Measurements from ENCODE around the gene FMN2. TPM values are rescaled to one million over a fixed set of nuclear protein-coding genes. Genes with fewer than 3 reads are reported as not detected.

FMN2 gene
- total RNA-seq, 1 donor from 2014 or later, result 150 TPM

DNA sequence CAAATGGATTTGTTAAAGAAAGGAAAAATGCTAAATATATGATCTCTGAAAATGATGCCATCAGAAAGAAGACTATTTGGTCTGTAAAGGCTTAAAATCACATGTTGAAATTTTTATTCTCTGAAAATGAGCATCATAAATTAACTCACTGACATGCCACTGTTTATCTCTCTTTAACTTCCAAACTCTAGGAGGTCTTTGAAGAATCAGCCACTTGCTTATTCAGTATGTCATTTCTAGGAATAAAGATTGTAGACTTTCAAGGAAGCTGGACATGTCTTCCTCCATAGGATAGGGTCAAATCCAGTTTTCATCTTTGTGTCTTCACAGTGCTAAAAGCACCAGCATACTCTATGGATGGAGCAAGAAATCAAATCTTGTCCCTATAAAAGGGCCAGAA lies 147.6 kb downstream of the FMN2 start:
- Mint-ChIP-seq H3K9me3 (ENCODE audit: unreplicated experiment) (peaks cover 4% of the 10 kb centered on the region), H3K36me3 (ENCODE audit: unreplicated experiment) (peaks cover 6% of the 10 kb centered on the region), H3K4me3 (ENCODE audit: unreplicated experiment) (no peak overlapping the region), H3K27me3 (ENCODE audit: unreplicated experiment) (no peaks in the 10 kb centered on the region), H3K27ac (ENCODE audit: unreplicated experiment) (no peak overlapping the region), H3K4me1 (ENCODE audit: low read depth, unreplicated experiment) (no peaks in the 10 kb centered on the region)
- TF ChIP-seq CTCF (IDR thresholded peaks at IDR 0.05; ENCODE audit: partially characterized antibody, unreplicated experiment), result no peak
- DNase-seq, result no peak

GRCh38 chr1:240241278-240241677 lies 149.6 kb downstream of the FMN2 start:
- no peak overlapping the region for H3K4me3 Mint-ChIP-seq (ENCODE audit: unreplicated experiment)
- H3K4me1 Mint-ChIP-seq (ENCODE audit: low read depth, unreplicated experiment), result no peaks in the 10 kb centered on the region
- peaks cover 2% of the 10 kb centered on the region for H3K27me3 Mint-ChIP-seq (ENCODE audit: unreplicated experiment)
- H3K36me3 Mint-ChIP-seq (ENCODE audit: unreplicated experiment), result peaks cover 8% of the 10 kb centered on the region
- no peak for TF ChIP-seq CTCF (IDR thresholded peaks at IDR 0.05; ENCODE audit: partially characterized antibody, unreplicated experiment)
- H3K27ac Mint-ChIP-seq (ENCODE audit: unreplicated experiment), result no peak overlapping the region
- H3K9me3 Mint-ChIP-seq (ENCODE audit: unreplicated experiment), result peaks cover 4% of the 10 kb centered on the region
- no peak for DNase-seq

DNA sequence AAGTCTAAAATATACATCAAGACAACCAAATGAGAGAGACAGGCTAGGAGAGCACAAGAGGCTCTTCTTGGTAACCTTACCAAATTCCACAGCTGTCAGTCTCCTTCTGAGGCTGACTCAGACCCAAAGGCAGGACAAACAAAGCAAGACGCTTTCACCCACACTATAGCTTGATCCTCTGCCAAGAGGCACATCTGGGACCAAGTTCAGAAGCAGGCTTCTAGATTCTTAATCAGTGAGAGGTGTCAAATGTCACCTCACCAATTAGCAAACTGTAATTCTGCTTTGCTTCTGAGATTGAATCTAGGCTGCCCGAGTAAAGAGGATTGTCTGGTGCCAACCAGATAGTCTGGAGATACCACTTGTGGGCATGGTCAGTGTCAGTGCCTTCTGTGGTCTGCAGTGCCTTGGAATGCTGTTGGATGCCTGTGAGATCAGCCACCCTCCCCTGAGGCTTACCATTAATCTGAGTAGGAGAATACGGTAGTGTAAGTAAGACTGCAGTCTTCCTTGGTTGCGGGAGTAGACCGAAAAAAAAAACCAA lies 151.0 kb downstream of the FMN2 start:
- Mint-ChIP-seq H3K9me3 (ENCODE audit: unreplicated experiment) (peaks cover 4% of the 10 kb centered on the region), H3K27ac (ENCODE audit: unreplicated experiment) (no peak overlapping the region)
- TF ChIP-seq CTCF (IDR thresholded peaks at IDR 0.05; ENCODE audit: partially characterized antibody, unreplicated experiment), result no peak

GRCh38 chr1:240244968-240245628 lies 153.4 kb downstream of the FMN2 start:
- H3K27me3 Mint-ChIP-seq (ENCODE audit: unreplicated experiment), result peaks cover 2% of the 10 kb centered on the region
- TF ChIP-seq CTCF (IDR thresholded peaks at IDR 0.05; ENCODE audit: partially characterized antibody, unreplicated experiment), result no peak
- no peak overlapping the region for H3K4me3 Mint-ChIP-seq (ENCODE audit: unreplicated experiment)
- no peak for DNase-seq
- H3K9me3 Mint-ChIP-seq (ENCODE audit: unreplicated experiment), result peaks cover 4% of the 10 kb centered on the region
- H3K36me3 Mint-ChIP-seq (ENCODE audit: unreplicated experiment), result peaks cover 22% of the 10 kb centered on the region
- no peak overlapping the region for H3K27ac Mint-ChIP-seq (ENCODE audit: unreplicated experiment)
- no peaks in the 10 kb centered on the region for H3K4me1 Mint-ChIP-seq (ENCODE audit: low read depth, unreplicated experiment)

More for the DNA sequence above, 151.0 kb downstream of the FMN2 start:
- peaks cover 2% of the 10 kb centered on the region for H3K27me3 Mint-ChIP-seq (ENCODE audit: unreplicated experiment)
- no peak for DNase-seq
- no peak overlapping the region for H3K4me3 Mint-ChIP-seq (ENCODE audit: unreplicated experiment)
- H3K36me3 Mint-ChIP-seq (ENCODE audit: unreplicated experiment), result peaks cover 11% of the 10 kb centered on the region
- no peaks in the 10 kb centered on the region for H3K4me1 Mint-ChIP-seq (ENCODE audit: low read depth, unreplicated experiment)

DNA sequence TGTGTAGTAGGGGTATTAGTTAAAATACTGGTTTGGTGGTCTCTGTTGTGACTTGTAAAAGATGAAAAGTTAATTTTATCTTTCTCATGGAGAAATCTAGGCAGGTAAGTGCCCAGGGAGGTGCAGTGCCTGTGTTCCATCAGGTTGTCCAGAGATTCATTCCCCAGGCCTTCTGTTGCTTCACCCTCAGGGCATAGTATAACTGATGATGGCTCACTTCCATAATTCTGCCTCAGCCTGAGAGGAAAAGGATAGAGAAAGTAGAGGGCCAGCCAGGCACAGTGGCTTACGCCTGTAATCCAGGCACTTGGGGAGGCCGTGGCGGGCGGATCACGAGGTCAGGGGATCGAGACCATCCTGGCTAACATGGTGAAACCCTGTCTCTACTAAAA lies 153.9 kb downstream of the FMN2 start:
- Mint-ChIP-seq H3K4me1 (ENCODE audit: low read depth, unreplicated experiment) (no peaks in the 10 kb centered on the region), H3K36me3 (ENCODE audit: unreplicated experiment) (peaks cover 28% of the 10 kb centered on the region), H3K9me3 (ENCODE audit: unreplicated experiment) (peaks cover 4% of the 10 kb centered on the region), H3K4me3 (ENCODE audit: unreplicated experiment) (no peak overlapping the region), H3K27ac (ENCODE audit: unreplicated experiment) (no peak overlapping the region), H3K27me3 (ENCODE audit: unreplicated experiment) (peaks cover 2% of the 10 kb centered on the region)
- TF ChIP-seq CTCF (IDR thresholded peaks at IDR 0.05; ENCODE audit: partially characterized antibody, unreplicated experiment), result no peak
- DNase-seq, result no peak
